ENCODE data around the gene MROH8.

DNA sequence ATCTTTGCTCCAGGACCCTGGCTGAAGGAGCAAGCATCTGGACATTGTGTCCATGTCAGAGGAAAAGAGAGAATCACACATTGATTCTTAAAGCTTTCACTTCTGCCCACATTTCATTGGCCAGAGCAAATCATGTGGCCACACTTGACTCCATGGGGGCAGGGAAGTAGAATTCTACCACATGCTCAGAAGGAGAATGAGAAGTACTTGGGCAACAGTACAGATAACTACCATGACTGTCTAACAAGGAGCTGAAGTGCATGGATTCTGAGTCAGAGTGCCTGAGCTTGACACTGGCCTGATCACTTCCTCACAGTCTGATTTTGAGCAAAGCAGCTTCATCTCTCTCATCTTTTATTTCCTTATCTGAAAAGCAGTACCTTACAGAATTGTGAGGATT lies 43.7 kb upstream of the MROH8 start:
- TF ChIP-seq, protein P1, sequence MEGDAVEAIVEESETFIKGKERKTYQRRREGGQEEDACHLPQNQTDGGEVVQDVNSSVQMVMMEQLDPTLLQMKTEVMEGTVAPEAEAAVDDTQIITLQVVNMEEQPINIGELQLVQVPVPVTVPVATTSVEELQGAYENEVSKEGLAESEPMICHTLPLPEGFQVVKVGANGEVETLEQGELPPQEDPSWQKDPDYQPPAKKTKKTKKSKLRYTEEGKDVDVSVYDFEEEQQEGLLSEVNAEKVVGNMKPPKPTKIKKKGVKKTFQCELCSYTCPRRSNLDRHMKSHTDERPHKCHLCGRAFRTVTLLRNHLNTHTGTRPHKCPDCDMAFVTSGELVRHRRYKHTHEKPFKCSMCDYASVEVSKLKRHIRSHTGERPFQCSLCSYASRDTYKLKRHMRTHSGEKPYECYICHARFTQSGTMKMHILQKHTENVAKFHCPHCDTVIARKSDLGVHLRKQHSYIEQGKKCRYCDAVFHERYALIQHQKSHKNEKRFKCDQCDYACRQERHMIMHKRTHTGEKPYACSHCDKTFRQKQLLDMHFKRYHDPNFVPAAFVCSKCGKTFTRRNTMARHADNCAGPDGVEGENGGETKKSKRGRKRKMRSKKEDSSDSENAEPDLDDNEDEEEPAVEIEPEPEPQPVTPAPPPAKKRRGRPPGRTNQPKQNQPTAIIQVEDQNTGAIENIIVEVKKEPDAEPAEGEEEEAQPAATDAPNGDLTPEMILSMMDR (IDR thresholded peaks at IDR 0.05), result no peak
- no peak for TF ChIP-seq RAD21 (IDR thresholded peaks at IDR 0.05; ENCODE audit: low read length)
- no peak for TF ChIP-seq JUND (IDR thresholded peaks at IDR 0.05)
- TF ChIP-seq POLR2AphosphoS5 (IDR thresholded peaks at IDR 0.05; ENCODE audit: low read depth, low read length), result no peak
- TF ChIP-seq, protein P2, sequence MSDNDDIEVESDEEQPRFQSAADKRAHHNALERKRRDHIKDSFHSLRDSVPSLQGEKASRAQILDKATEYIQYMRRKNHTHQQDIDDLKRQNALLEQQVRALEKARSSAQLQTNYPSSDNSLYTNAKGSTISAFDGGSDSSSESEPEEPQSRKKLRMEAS (IDR thresholded peaks at IDR 0.05; ENCODE audit: low read depth), result peak; percentile 36; the same call in 1 of the 2 replicates
- TF ChIP-seq EZH2phosphoT487 (IDR thresholded peaks at IDR 0.05; ENCODE audit: borderline replicate concordance, low read depth), result no peak
